Neutrophil (primary cell): ENCODE data around the gene LKAAEAR1.

ENCODE experiments used
- H3K27ac ChIP-seq: fragments of 200-600 bp; sonication (generic); 2 replicates; pipeline ENCODE4 v1.5.1; 2016; ENCODE audit warnings: mild to moderate bottlenecking, moderate library complexity
- H3K27me3 ChIP-seq: fragments of 200-600 bp; sonication (generic); 2 replicates; pipeline ENCODE4 v1.6.0; 2016; ENCODE audit warnings: mild to moderate bottlenecking
- H3K36me3 ChIP-seq: fragments of 200-600 bp; sonication (generic); 2 replicates; pipeline ENCODE4 v1.5.1; 2017
- H3K4me1 ChIP-seq, 2 experiments: fragments of 200-600 bp in 1 of 2; sonication (generic) in 1 of 2; 1 replicate in 1 of 2; 2 replicates in 1 of 2; pipeline versions ENCODE4 v1.5.1 to v1.6.1; 2013 to 2016; ENCODE audit warnings: low read depth in 1 of 2, low read length in 1 of 2, mild to moderate bottlenecking in 1 of 2, moderate library complexity in 1 of 2; ENCODE audit not compliant: control insufficient read depth in 1 of 2, insufficient read depth in 1 of 2
- H3K4me3 ChIP-seq, 2 experiments: fragments of 200-600 bp in 1 of 2; sonication (generic) in 1 of 2; 1 replicate in 1 of 2; 2 replicates in 1 of 2; pipeline ENCODE4 v1.5.1; 2013 to 2016; ENCODE audit warnings: low read depth in 1 of 2, low read length in 1 of 2, mild to moderate bottlenecking in 1 of 2, moderate library complexity in 1 of 2
- H3K9me3 ChIP-seq: fragments of 200-600 bp; sonication (generic); 2 replicates; pipeline ENCODE4 v1.5.1; 2016
- CTCF ChIP-seq: fragments of 200-600 bp; sonication (generic); IDR thresholded peaks from 2 replicates; pipeline ENCODE4 v1.5.1; 2016; ENCODE audit warnings: antibody characterized with exemption

LKAAEAR1 gene

GRCh38 chr20:64099880-64100565, 15.8 kb upstream of the LKAAEAR1 start:
- Histone ChIP-seq H3K36me3 (peaks cover 62% of the 10 kb centered on the region), H3K27ac (no peak overlapping the region), H3K27me3 (peaks cover 44% of the 10 kb centered on the region)

GRCh38 chr20:64099086-64099786, 15.0 kb upstream of the LKAAEAR1 start:
- no peak for TF ChIP-seq CTCF
- Histone ChIP-seq H3K36me3 (peaks cover 62% of the 10 kb centered on the region), H3K27me3 (peaks cover 41% of the 10 kb centered on the region), H3K4me1 (peaks cover 4 to 16% of the 10 kb centered on the region in 2 experiments), H3K27ac (no peak overlapping the region), H3K4me3 (no peak overlapping the region), H3K9me3 (no peaks in the 10 kb centered on the region)

More at GRCh38 chr20:64099880-64100565, 15.8 kb upstream of the LKAAEAR1 start:
- no peaks in the 10 kb centered on the region for H3K9me3 ChIP-seq
- peaks cover 4 to 16% of the 10 kb centered on the region in 2 experiments for H3K4me1 ChIP-seq
- no peak overlapping the region for H3K4me3 ChIP-seq
- TF ChIP-seq CTCF: no peak

- peaks cover 62% of the 10 kb centered on the region for H3K36me3 ChIP-seq
Observed at GRCh38 chr20:64098471-64099013, 14.3 kb upstream of the LKAAEAR1 start.

GRCh38 chr20:64096535-64096934, 12.3 kb upstream of the LKAAEAR1 start:
- no peak for TF ChIP-seq CTCF
- no peak overlapping the region for H3K27ac ChIP-seq
- no peaks in the 10 kb centered on the region for H3K9me3 ChIP-seq
- peaks cover 14% of the 10 kb centered on the region for H3K27me3 ChIP-seq
- H3K4me1 ChIP-seq: peaks cover 0 to 5% of the 10 kb centered on the region in 2 experiments
- peaks cover 69% of the 10 kb centered on the region for H3K36me3 ChIP-seq
- H3K4me3 ChIP-seq: no peak overlapping the region

More at GRCh38 chr20:64098471-64099013, 14.3 kb upstream of the LKAAEAR1 start:
- peaks cover 4 to 16% of the 10 kb centered on the region in 2 experiments for H3K4me1 ChIP-seq
- H3K27me3 ChIP-seq: peaks cover 34% of the 10 kb centered on the region
- no peak overlapping the region for H3K27ac ChIP-seq
- no peaks in the 10 kb centered on the region for H3K9me3 ChIP-seq
- no peak for TF ChIP-seq CTCF
- H3K4me3 ChIP-seq: no peak overlapping the region

- peaks cover 8% of the 10 kb centered on the region for H3K27me3 ChIP-seq
- no peak overlapping the region for H3K4me3 ChIP-seq
- H3K4me1 ChIP-seq: peaks cover 0 to 3% of the 10 kb centered on the region in 2 experiments
- peaks cover 64% of the 10 kb centered on the region for H3K36me3 ChIP-seq
- H3K27ac ChIP-seq: no peak overlapping the region
- no peak for TF ChIP-seq CTCF
- H3K9me3 ChIP-seq: no peaks in the 10 kb centered on the region
Observed at GRCh38 chr20:64095927-64096326, 11.7 kb upstream of the LKAAEAR1 start.
